ENCODE data around the gene L3MBTL3.
A peak's percentile ranks its signal among the peaks of the same experiment; 100 is the strongest.
"Not testable (repeated sequence)": the region's sequence is repeated elsewhere in the genome, so short reads cannot be mapped to it uniquely, and the experiment has no call there.

L3MBTL3 gene

GRCh38 chr6:130143709-130144108, 125.3 kb downstream of the L3MBTL3 start:
- no peak for DNase-seq

DNA sequence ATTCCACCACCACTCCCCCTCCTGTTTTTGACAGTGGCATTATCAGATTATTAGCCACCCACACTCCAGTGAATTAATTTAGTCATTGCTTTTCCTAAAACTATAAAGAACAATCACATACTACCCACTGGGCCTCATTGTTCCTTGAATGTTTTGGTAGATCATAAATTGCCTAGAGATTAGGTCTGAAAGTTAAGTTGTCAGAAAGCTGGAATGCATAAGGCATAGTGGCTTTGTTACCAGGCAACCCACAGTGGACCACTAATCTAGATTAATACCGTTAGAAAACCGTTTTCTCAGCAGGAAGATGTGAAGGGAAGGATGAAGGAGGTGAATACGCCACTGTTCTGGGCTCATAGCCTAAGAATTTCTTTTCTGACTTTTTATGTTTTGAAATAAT, 128.7 kb downstream of the L3MBTL3 start:
- DNase-seq = no peak

DNA sequence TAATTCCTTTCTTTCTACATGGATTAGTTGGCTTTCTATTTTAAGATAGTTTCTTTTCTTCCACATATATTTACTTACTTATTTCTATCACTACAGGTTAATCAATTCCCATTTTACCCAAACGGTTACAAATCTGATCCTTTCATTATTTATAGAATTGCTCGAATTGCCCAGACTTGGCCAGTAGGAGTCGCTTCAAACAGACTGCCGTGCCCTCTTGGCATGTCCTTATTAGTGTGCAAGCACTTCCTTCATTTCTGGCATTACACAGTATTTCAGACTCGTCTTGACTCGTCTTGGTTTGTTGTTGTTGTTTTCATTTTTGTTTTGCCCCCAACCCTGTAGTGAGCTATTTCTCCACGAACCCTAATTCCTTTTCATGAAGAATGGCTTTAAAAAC, 129.8 kb downstream of the L3MBTL3 start:
- peak in 1 of 2 donors; percentile 32 for DNase-seq

GRCh38 chr6:130149016-130149415, 130.6 kb downstream of the L3MBTL3 start:
- not testable (repeated sequence) for DNase-seq

- DNase-seq = no peak
Observed at GRCh38 chr6:130150906-130151305, 132.5 kb downstream of the L3MBTL3 start.

DNA sequence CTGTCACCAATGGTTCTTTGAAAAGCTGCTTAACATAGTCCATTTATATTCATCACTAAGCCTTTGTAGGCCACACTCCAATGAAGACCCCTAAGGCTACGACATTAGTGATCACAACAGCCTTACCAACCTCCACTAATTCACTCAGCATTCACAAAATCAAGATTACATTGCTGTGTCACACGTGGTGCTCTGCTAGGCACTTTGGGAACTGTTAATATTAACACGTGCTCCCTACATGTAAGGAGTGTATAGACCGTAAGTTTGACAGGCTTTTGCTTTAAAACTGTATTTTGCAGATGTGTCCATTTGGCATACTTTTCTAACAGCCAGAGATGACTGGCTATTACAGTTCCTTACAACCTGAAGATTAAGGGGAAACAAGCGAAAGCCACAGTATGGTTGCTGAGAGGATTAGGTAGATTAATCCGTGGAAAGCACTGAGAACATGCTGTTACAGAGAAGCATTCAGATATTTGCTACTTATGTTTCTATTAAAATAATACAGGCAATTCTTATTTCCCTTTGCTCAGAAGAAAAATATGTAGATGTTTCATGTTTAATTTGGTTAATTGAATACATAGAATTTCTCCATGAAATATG, 134.6 kb downstream of the L3MBTL3 start:
- DNase-seq = no peak

- DNase-seq = no peak
Observed at GRCh38 chr6:130156908-130157307, 138.5 kb downstream of the L3MBTL3 start.

DNA sequence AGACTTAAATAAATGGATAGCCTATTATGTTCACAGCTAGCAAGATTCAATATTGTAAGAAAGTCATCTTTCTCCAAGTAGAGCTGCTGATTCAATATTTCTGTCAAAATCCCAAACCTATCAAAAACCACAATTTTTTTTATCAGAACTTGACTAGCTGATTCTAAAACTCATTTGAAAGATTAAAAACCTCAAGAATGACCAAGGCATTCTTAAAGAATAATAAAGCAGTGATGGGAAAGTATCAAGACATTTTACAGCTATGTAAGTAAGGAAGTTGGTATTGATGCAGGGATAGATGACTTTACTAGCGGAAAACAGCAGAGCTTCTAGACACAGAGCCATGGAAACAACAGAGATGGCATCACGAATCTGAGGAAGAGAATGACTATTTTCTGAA, 139.7 kb downstream of the L3MBTL3 start:
- no peak for DNase-seq

DNA sequence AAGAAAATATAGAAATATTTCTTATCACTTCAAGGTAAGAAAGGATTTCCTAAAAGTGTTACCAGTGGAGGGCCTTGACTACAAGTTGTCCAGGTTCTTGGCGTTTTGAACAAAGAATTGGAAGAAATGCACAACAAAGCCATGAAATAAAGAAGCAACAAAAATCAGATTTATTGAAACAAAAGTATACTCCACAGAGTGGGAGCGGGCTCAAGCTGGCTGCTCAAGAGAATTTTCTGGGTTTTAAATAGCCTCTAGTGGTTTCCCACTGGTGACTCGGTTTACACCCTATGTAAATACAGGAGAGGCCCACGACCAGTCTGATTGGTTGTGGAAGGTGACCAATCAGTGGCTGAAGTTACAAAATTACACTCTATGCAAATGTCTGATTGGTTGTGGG, 140.2 kb downstream of the L3MBTL3 start:
- no peak for DNase-seq

DNA sequence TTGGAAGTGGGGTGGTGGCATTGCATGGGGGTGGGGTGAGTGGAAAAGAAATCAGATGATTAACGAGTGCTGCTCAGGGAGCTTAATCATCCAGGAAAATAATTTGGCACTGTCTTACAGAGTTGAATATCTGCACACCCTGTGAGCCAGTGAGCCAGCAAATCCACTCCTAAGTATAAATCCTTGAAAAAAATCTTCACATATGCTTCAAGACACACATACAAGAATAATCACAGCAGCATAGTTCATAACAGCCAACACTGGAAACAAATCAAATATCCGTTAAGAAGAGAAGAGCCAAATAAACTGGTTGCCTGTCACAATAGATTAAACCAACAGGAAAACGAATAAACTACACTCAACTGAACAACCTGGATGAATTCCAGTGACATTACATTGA, 141.6 kb downstream of the L3MBTL3 start:
- DNase-seq = no peak

GRCh38 chr6:130161683-130162404, 143.5 kb downstream of the L3MBTL3 start:
- DNase-seq = no peak

DNA sequence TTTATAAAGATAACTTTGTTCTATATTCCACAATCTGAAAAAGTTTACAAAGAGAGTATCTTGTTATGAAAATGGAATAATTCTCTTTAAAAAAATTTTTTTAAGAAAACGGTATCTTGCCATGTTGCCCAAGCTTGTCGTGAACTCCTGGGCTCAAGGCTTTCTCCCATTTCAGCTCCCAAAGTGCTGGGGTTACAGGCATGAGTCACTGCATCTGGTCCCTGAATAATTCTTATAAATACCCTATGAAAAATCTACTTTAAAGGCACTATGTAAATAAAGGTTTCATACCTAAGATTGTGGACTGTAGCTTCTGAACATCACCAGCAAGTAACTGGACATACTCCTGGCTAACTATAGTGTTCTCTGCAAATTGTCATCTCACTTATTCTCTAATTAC, 144.0 kb downstream of the L3MBTL3 start:
- DNase-seq = no peak

GRCh38 chr6:130163266-130163665, 144.9 kb downstream of the L3MBTL3 start:
- DNase-seq = no peak

DNA sequence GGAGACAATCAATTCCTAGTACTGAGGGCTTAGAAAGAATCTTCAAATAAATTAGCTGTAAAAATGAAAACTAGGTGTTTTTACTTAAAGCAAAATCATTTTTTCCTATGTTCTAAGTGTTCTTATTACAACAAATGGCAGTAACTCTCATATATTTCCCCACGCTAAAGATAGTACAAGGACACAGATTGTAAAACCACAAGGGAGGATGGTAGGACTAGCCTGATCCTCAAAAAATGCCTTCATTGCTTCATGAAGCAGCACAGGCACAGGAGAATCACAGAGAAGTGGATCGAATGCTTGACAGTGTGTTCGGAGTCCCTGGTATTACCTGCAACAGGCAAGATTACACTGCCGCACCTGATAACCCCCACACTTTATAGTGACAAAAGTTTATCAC, 145.9 kb downstream of the L3MBTL3 start:
- no peak for DNase-seq

GRCh38 chr6:130167655-130168054, 149.3 kb downstream of the L3MBTL3 start:
- DNase-seq = no peak

DNA sequence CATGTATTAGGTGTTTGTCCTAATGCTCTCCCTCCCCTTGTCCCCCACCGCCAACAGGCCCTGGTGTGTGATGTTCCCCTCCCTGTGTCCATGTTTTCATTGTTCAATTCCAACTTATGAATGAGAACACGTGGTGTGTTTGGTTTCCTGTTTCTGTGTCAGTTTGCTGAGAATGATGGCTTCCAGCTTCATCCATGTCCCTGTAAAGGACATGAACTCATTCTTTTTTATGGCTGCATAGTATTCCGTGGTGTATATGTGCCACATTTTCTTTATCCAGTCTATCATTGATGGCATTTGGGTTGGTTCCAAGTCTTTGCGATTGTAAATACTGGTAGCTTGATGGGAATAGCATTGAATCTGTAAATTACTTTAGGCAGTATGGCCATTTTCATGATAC, 151.8 kb downstream of the L3MBTL3 start:
- not testable (repeated sequence) for DNase-seq

GRCh38 chr6:130173377-130174004, 155.1 kb downstream of the L3MBTL3 start:
- not testable (repeated sequence) for DNase-seq

DNA sequence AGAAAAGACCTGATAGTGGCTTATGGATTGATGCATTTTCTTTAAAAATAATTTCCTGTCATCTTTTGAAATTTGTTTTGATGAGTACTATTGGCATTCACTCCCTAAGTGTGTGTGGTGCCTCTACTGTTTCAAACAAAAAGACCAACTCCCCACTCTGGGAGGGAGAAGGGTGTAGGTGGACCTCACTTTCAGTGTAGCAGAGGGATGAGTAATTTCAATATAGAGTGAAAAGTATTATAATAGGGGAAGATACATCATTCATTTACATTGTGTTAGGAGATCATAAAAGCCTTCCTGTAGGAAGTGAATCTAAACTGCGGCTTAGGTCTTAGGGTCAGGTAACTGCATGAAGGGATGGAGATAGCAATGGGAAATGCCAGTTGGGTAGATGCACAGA, 158.0 kb downstream of the L3MBTL3 start:
- DNase-seq = no peak

DNA sequence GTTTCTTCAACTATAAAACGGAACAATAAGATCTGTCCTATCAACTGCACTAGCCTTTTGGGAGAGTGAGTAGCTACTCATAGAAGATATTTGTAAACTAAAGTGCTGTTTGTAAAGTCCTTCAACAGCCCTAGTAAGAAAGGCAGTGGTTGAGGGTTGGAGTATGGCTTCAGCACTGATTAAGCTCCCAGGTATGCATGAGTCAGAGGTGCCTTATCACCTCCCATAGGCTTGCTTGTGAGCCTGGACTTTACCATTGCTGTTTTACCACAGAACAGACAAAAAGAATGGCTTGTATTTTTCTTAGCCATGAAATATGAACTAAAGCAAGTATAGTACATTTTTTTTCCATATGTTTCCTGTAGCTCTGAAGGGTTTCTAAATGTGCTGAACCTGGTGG, 160.3 kb downstream of the L3MBTL3 start:
- no peak for DNase-seq

GRCh38 chr6:130182466-130182865, 164.1 kb downstream of the L3MBTL3 start:
- no peak for DNase-seq

- peak; percentile 39 to 75 for DNase-seq
Observed at GRCh38 chr6:130183271-130184222, 165.2 kb downstream of the L3MBTL3 start.

DNA sequence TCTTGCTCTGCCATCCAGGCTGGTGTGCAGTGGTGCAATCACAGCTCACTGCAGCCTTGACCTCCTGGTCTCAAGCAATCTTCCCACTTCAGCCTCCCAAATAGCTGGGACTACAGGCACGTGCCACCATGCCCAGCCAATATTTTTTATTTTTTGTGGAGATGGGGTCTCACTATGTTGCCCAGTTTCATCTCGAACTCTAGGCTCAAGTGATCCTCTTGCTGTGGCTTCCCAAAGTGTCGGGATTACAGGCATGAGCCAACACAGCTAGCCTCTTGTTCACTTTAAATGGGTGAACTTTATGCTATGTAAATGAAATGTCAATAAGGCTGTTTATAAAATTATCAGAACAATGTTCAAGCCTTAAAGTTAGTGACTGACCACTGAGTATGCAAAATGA, 167.3 kb downstream of the L3MBTL3 start:
- no peak for DNase-seq
